ENCODE data around the gene MACF1. TPM values are rescaled to one million over a fixed set of nuclear protein-coding genes. Genes with fewer than 3 reads are reported as not detected.

Gene MACF1
- polyA plus RNA-seq, 1 donor, result 99.5 TPM

DNA sequence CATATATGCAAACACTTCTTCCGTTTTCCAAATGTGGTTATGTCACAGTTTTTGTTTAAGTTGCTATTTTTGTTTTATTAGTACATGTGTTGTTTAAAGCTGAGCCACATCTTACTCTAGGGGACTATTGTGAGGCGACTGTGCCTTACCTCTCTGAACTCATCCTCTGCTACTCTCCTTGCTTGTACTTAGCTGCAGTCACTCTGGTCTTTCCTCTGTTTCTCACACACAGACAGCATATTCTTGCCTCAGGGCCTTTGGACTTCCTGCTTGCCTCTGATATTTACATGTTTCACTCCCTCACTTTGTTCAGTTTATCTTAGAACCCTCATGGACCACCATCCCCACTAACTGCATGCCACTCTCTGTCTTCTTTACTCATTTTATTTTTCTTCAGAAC, 101.1 kb downstream of the MACF1 start:
- Histone ChIP-seq H3K4me3 (ENCODE audit: low read length) (no peak overlapping the region), H3K27ac (ENCODE audit: low read length) (no peak overlapping the region), H3K36me3 (ENCODE audit: control insufficient read depth, insufficient read depth, low read length) (peaks cover 30% of the 10 kb centered on the region), H3K4me1 (ENCODE audit: control insufficient read depth, insufficient read depth, low read length) (peaks cover 5% of the 10 kb centered on the region), H3K9me3 (ENCODE audit: control insufficient read depth, low read depth, low read length) (no peaks in the 10 kb centered on the region), H3K27me3 (ENCODE audit: control insufficient read depth, insufficient read depth, low read length) (no peaks in the 10 kb centered on the region)
- DNase-seq, result no peak
- WGBS (ENCODE audit: insufficient coverage, low lambda C conversion rate), result 86% methylated on average over 1 of the region's 2 CpGs

- Histone ChIP-seq H3K36me3 (ENCODE audit: control insufficient read depth, insufficient read depth, low read length) (peaks cover 31% of the 10 kb centered on the region), H3K4me3 (ENCODE audit: low read length) (no peak overlapping the region), H3K4me1 (ENCODE audit: control insufficient read depth, insufficient read depth, low read length) (peaks cover 5% of the 10 kb centered on the region), H3K27ac (ENCODE audit: low read length) (no peak overlapping the region), H3K27me3 (ENCODE audit: control insufficient read depth, insufficient read depth, low read length) (no peaks in the 10 kb centered on the region), H3K9me3 (ENCODE audit: control insufficient read depth, low read depth, low read length) (no peaks in the 10 kb centered on the region)
- DNase-seq, result no peak
- WGBS (ENCODE audit: insufficient coverage, low lambda C conversion rate), result 100% methylated on average over 1 of the region's 6 CpGs
Observed at GRCh38 chr1:39310015-39310414, 105.5 kb downstream of the MACF1 start.

DNA sequence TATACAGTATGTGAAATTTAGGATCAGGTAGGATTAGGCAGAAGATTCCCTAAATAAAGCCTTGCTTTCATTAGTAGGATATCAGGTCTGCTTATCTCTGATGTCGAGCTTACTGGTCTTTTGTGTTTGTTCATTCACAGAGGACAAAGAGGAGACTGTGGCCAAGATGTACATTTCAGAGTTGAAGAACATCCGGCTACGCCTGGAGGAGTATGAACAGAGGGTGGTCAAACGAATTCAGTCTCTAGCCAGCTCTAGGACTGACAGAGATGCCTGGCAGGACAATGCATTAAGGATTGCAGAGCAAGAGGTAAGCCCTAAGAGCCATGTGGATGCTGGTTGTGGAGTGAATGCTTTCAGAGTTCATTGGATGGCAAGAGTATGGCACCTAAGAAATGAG, 106.2 kb downstream of the MACF1 start:
- no peak for DNase-seq
- no CpG with 5 or more reads among the region's 4 CpGs for WGBS (ENCODE audit: insufficient coverage, low lambda C conversion rate)
- no peak overlapping the region for H3K27ac ChIP-seq (ENCODE audit: low read length)
- no peaks in the 10 kb centered on the region for H3K4me1 ChIP-seq (ENCODE audit: control insufficient read depth, insufficient read depth, low read length)
- H3K9me3 ChIP-seq (ENCODE audit: control insufficient read depth, low read depth, low read length), result no peaks in the 10 kb centered on the region
- H3K27me3 ChIP-seq (ENCODE audit: control insufficient read depth, insufficient read depth, low read length), result no peaks in the 10 kb centered on the region
- H3K36me3 ChIP-seq (ENCODE audit: control insufficient read depth, insufficient read depth, low read length), result peaks cover 35% of the 10 kb centered on the region
- no peak overlapping the region for H3K4me3 ChIP-seq (ENCODE audit: low read length)

- H3K9me3 ChIP-seq (ENCODE audit: control insufficient read depth, low read depth, low read length), result no peaks in the 10 kb centered on the region
- no peak overlapping the region for H3K27ac ChIP-seq (ENCODE audit: low read length)
- no peaks in the 10 kb centered on the region for H3K4me1 ChIP-seq (ENCODE audit: control insufficient read depth, insufficient read depth, low read length)
- no peaks in the 10 kb centered on the region for H3K27me3 ChIP-seq (ENCODE audit: control insufficient read depth, insufficient read depth, low read length)
- DNase-seq, result no peak
- H3K36me3 ChIP-seq (ENCODE audit: control insufficient read depth, insufficient read depth, low read length), result peaks cover 64% of the 10 kb centered on the region
- H3K4me3 ChIP-seq (ENCODE audit: low read length), result no peak overlapping the region
- no CpG with 5 or more reads among the region's 8 CpGs for WGBS (ENCODE audit: insufficient coverage, low lambda C conversion rate)
Observed at GRCh38 chr1:39317111-39317510, 112.6 kb downstream of the MACF1 start.

DNA sequence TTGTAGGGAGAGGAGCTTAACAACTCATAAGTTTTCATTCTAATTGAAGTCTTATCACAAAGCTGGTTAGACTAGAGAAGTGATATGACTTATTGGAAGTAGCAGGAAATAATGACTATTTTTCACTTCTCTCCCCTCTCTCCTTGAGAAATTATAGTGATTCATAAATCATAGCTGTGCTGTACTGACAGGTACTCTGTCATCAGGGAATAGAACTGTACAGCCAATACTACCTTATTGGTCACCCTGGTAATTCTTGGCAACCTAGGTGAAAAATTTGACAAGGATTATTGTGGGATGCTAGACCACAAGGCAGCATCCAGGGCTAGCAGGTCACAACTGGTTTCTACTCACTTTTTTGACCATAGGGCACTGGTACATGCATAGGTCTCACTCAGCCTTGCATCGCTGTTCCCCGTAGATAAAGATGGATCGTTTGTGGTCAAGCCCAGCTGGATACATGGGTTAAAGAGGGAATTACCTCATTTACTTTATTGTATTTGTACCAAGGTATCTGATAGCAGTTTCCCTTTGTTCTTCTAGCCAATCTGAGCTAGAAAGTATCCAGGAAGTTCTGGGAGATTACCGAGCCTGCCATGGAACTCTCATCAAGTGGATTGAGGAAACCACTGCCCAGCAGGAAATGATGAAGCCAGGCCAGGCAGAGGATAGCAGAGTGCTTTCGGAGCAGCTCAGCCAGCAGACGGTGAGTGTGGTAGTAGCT, 113.6 kb downstream of the MACF1 start:
- DNase-seq, result no peak
- Histone ChIP-seq H3K4me3 (ENCODE audit: low read length) (no peak overlapping the region), H3K27ac (ENCODE audit: low read length) (no peak overlapping the region), H3K4me1 (ENCODE audit: control insufficient read depth, insufficient read depth, low read length) (no peaks in the 10 kb centered on the region), H3K27me3 (ENCODE audit: control insufficient read depth, insufficient read depth, low read length) (no peaks in the 10 kb centered on the region), H3K36me3 (ENCODE audit: control insufficient read depth, insufficient read depth, low read length) (peaks cover 66% of the 10 kb centered on the region), H3K9me3 (ENCODE audit: control insufficient read depth, low read depth, low read length) (no peaks in the 10 kb centered on the region)
- no CpG with 5 or more reads among the region's 6 CpGs for WGBS (ENCODE audit: insufficient coverage, low lambda C conversion rate)

DNA sequence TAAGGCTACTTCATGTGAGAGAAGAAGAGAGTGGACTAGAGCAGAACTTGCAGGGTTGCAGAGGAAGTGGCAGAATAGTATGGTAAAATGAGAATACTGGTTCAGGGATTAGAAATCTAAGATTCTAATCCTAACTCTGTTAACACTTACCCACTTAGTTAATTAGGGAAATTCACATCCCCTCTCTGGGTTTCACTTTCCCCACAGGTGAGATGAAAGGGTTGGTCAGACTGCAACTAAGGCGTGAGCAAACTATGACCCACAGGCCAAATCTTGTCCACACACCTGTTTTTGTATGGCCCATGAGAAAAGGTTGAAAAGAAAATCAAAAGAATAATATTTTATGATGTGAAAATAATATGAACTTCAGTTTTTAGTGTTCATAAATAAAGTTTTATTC, 117.5 kb downstream of the MACF1 start:
- Histone ChIP-seq H3K4me1 (ENCODE audit: control insufficient read depth, insufficient read depth, low read length) (no peaks in the 10 kb centered on the region), H3K36me3 (ENCODE audit: control insufficient read depth, insufficient read depth, low read length) (peaks cover 75% of the 10 kb centered on the region), H3K4me3 (ENCODE audit: low read length) (no peak overlapping the region), H3K27ac (ENCODE audit: low read length) (no peak overlapping the region), H3K27me3 (ENCODE audit: control insufficient read depth, insufficient read depth, low read length) (no peaks in the 10 kb centered on the region), H3K9me3 (ENCODE audit: control insufficient read depth, low read depth, low read length) (no peaks in the 10 kb centered on the region)
- WGBS (ENCODE audit: insufficient coverage, low lambda C conversion rate), result no CpG with 5 or more reads among the region's 1 CpG
- DNase-seq, result no peak

DNA sequence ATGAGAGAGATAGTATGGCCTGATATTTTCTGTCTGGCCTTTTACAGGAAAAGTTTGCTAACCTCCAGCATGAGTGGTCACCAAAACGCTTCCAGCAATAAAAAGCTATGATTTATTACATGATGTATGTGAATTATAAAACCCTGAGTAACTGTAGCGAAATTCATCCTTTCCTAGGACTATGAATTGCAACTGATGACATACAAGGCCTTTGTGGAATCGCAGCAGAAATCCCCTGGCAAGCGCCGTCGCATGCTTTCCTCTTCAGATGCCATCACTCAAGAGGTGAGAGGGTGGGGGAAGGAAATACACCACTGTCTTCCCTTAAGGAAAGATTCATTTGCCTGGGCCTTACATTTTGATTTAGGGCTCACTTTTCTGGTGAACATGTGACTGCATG, 117.9 kb downstream of the MACF1 start:
- WGBS (ENCODE audit: insufficient coverage, low lambda C conversion rate), result no CpG with 5 or more reads among the region's 6 CpGs
- DNase-seq, result no peak
- Histone ChIP-seq H3K4me3 (ENCODE audit: low read length) (no peak overlapping the region), H3K36me3 (ENCODE audit: control insufficient read depth, insufficient read depth, low read length) (peaks cover 75% of the 10 kb centered on the region), H3K9me3 (ENCODE audit: control insufficient read depth, low read depth, low read length) (no peaks in the 10 kb centered on the region), H3K27me3 (ENCODE audit: control insufficient read depth, insufficient read depth, low read length) (no peaks in the 10 kb centered on the region), H3K4me1 (ENCODE audit: control insufficient read depth, insufficient read depth, low read length) (no peaks in the 10 kb centered on the region), H3K27ac (ENCODE audit: low read length) (no peak overlapping the region)

DNA sequence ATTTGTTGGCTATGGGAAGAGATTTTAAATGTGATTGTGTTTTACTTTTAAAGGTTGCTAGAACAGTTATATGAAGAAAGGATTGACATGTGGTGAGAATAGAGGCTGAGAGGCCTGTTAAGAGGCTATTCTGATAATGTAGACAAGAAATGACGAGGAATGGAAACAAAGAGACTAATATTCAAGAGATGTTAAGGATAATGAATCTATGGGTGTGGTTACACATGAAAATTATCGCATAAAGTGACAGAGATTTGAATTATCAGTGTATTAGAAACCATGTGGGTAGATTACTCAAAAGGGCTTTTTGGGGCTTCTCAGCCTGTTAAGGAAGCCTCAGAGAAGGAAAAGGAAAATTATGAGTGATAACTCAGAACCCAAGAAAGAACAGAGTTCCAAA, 120.4 kb downstream of the MACF1 start:
- Histone ChIP-seq H3K27ac (ENCODE audit: low read length) (no peak overlapping the region), H3K36me3 (ENCODE audit: control insufficient read depth, insufficient read depth, low read length) (peaks cover 68% of the 10 kb centered on the region), H3K27me3 (ENCODE audit: control insufficient read depth, insufficient read depth, low read length) (no peaks in the 10 kb centered on the region), H3K4me1 (ENCODE audit: control insufficient read depth, insufficient read depth, low read length) (no peaks in the 10 kb centered on the region), H3K4me3 (ENCODE audit: low read length) (no peak overlapping the region), H3K9me3 (ENCODE audit: control insufficient read depth, low read depth, low read length) (no peaks in the 10 kb centered on the region)
- 100% methylated on average over 2 of the region's 2 CpGs for WGBS (ENCODE audit: insufficient coverage, low lambda C conversion rate)
- DNase-seq, result no peak

DNA sequence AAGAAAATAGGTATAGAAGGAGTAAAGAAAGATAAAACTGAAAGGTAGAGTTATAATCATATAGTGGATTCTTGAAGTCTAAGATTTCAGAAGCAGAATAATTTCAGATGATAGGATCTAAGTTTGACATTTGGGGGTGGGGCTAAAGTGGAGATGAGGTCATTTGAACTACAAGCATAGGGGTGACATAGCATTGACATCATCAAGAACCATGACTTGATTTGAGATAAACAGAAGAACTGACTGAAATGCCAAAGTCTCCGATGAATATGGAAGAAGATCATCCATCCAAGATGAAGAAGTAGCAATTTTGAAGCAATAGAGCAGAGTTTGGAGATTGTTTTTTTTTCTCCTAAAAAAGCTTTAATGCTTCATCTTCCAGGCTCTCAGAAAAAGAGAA, 122.3 kb downstream of the MACF1 start:
- DNase-seq, result no peak

DNA sequence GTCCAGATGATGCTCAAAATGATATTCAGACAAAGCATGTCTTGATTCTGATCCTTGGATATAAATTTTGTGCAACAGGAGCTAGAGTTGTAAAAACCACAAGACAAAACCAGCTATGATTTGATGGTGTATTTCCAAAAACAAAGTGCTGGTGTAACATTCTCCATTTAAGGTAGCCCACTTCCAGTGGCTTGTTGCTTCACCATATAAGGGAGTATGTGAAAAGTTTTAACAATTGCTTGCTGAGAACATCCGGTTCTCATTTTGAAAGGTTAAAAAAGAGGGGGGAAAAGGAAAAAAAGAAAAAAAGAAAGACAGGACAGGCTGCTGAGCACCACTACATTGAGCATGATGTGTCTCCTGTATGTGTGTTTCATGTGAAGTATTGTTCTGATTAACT, 123.6 kb downstream of the MACF1 start:
- WGBS (ENCODE audit: insufficient coverage, low lambda C conversion rate), result 100% methylated on average over 1 of the region's 1 CpG
- no peaks in the 10 kb centered on the region for H3K4me1 ChIP-seq (ENCODE audit: control insufficient read depth, insufficient read depth, low read length)
- no peak overlapping the region for H3K27ac ChIP-seq (ENCODE audit: low read length)

More for the DNA sequence above, 122.3 kb downstream of the MACF1 start:
- Histone ChIP-seq H3K4me1 (ENCODE audit: control insufficient read depth, insufficient read depth, low read length) (no peaks in the 10 kb centered on the region), H3K27me3 (ENCODE audit: control insufficient read depth, insufficient read depth, low read length) (no peaks in the 10 kb centered on the region), H3K36me3 (ENCODE audit: control insufficient read depth, insufficient read depth, low read length) (peaks cover 63% of the 10 kb centered on the region), H3K27ac (ENCODE audit: low read length) (no peak overlapping the region), H3K9me3 (ENCODE audit: control insufficient read depth, low read depth, low read length) (no peaks in the 10 kb centered on the region), H3K4me3 (ENCODE audit: low read length) (no peak overlapping the region)
- WGBS (ENCODE audit: insufficient coverage, low lambda C conversion rate), result 91% methylated on average over 1 of the region's 1 CpG

DNA sequence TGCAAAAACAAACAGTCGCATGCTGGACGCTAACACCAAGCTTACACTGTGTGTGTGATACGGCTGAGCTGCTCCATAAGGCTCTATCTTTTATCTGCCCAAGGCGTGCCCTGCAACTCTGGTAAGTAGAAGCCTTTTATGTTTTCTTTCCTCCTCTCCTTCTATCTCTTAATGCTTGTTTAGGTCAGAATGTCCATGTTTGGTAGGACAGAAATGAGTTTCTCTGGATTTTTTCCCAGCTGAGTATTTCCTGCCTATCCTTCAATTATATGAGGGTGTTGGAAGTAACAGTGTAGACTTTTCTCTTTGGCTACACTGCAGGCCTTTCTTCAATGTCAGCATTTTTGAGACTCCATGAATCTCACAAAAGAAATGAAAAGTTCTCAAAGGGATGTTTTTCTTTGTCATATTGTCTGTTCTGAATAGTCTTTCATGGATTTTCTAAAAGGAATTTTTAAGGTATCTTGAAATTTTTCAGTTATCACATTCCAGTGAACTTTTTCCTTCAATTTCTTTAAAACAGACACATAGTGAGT, 124.2 kb downstream of the MACF1 start:
- Histone ChIP-seq H3K9me3 (ENCODE audit: control insufficient read depth, low read depth, low read length) (no peaks in the 10 kb centered on the region), H3K27ac (ENCODE audit: low read length) (no peak overlapping the region), H3K4me1 (ENCODE audit: control insufficient read depth, insufficient read depth, low read length) (no peaks in the 10 kb centered on the region), H3K36me3 (ENCODE audit: control insufficient read depth, insufficient read depth, low read length) (peaks cover 62% of the 10 kb centered on the region), H3K27me3 (ENCODE audit: control insufficient read depth, insufficient read depth, low read length) (no peaks in the 10 kb centered on the region), H3K4me3 (ENCODE audit: low read length) (no peak overlapping the region)
- DNase-seq, result no peak
- no CpG with 5 or more reads among the region's 4 CpGs for WGBS (ENCODE audit: insufficient coverage, low lambda C conversion rate)

More for the DNA sequence above, 123.6 kb downstream of the MACF1 start:
- Histone ChIP-seq H3K9me3 (ENCODE audit: control insufficient read depth, low read depth, low read length) (no peaks in the 10 kb centered on the region), H3K27me3 (ENCODE audit: control insufficient read depth, insufficient read depth, low read length) (no peaks in the 10 kb centered on the region), H3K4me3 (ENCODE audit: low read length) (no peak overlapping the region), H3K36me3 (ENCODE audit: control insufficient read depth, insufficient read depth, low read length) (peaks cover 63% of the 10 kb centered on the region)
- DNase-seq, result no peak
